GM12878 (cell line): ENCODE measurements around the gene BCL2. TPM values are rescaled to one million over a fixed set of nuclear protein-coding genes. Genes with fewer than 3 reads are reported as not detected.

ENCODE experiments used
- ATAC-seq: fragments of 200-7000 bp; cut with Tn5 transposase; 3 replicates; pipeline ENCODE4 v1.9.1; 2020; ENCODE audit warnings: mild to moderate bottlenecking, moderate library complexity
- BruUV-seq: library from RNA; stranded (reverse); fragments of 400-500 nt; replicated peaks from 2 replicates; lab custom pipeline; 2021; lab: Mats Ljungman, UMichigan
- CTCF ChIA-PET: fragments of 300-600 bp; sonication (Branson Sonifier 250); formaldehyde crosslinking; extraction: SDS; loops from one replicate; lab custom pipeline; 2021; ENCODE audit warnings: inconsistent platforms; lab: Yijun Ruan, JAX
- POLR2A ChIA-PET: fragments of 350-600 bp; formaldehyde crosslinking; extraction: SDS; loops from one replicate; lab custom pipeline; 2021; ENCODE audit warnings: inconsistent platforms; lab: Charles Lee
- RAD21 ChIA-PET: fragments of 300-600 bp; sonication (Branson Sonifier 250); formaldehyde crosslinking; loops from one replicate; lab custom pipeline; 2023; ENCODE audit warnings: antibody characterized with exemption; ENCODE audit not compliant: unreplicated experiment; lab: Charles Lee
- SMC1A ChIA-PET: fragments of 300-600 bp; sonication (Branson Sonifier 250); formaldehyde crosslinking; loops from one replicate; lab custom pipeline; 2023; ENCODE audit not compliant: unreplicated experiment, uncharacterized antibody; lab: Charles Lee
- DNase-seq: peaks from one replicate; pipeline ENCODE4 v3.0.0-alpha.2; 2011; ENCODE audit warnings: low read depth, low spot score
- FAIRE-seq: peaks from 3 replicates; lab custom pipeline; 2011; peaks lifted over from hg19 to GRCh38; lab: Jason Lieb, UNC
- H2AFZ ChIP-seq: 2 replicates; pipeline ENCODE4 v1.6.0; 2011; ENCODE audit warnings: low read depth, low read length, control low read depth; ENCODE audit not compliant: control insufficient read depth
- H3K27ac ChIP-seq: 2 replicates; pipeline ENCODE4 v1.5.1; 2011; ENCODE audit warnings: control low read depth; ENCODE audit not compliant: control insufficient read depth, insufficient read depth
- H3K27me3 ChIP-seq, 2 experiments: replicated peaks in 1 of 2; 2 replicates each; pipeline versions ENCODE4 v1.6.0 to v1.6.1; 2011; ENCODE audit warnings: low read length in 1 of 2; ENCODE audit not compliant: control insufficient read depth in 2 of 2, insufficient read depth in 2 of 2
- H3K36me3 ChIP-seq, 2 experiments: 2 replicates each; pipeline ENCODE4 v1.5.1; 2011; ENCODE audit warnings: low read length in 1 of 2; ENCODE audit not compliant: control insufficient read depth in 2 of 2, insufficient read depth in 2 of 2
- H3K4me1 ChIP-seq: 2 replicates; pipeline ENCODE4 v1.6.1; 2011; ENCODE audit warnings: mild to moderate bottlenecking, low read length, moderate library complexity, mixed read lengths; ENCODE audit not compliant: control insufficient read depth, insufficient read depth
- H3K4me2 ChIP-seq: 2 replicates; pipeline ENCODE4 v1.6.0; 2011; ENCODE audit warnings: control low read depth; ENCODE audit not compliant: control insufficient read depth, insufficient read depth
- H3K4me3 ChIP-seq: fragments of 200-600 bp; sonication (generic); 2 replicates; pipeline ENCODE4 v1.5.1; 2016
- H3K79me2 ChIP-seq: 2 replicates; pipeline ENCODE4 v1.6.0; 2011; ENCODE audit warnings: low read length; ENCODE audit not compliant: control insufficient read depth, insufficient read depth
- H3K9ac ChIP-seq: 2 replicates; pipeline ENCODE4 v1.8.0; 2011; ENCODE audit warnings: low read length, control low read depth, mixed read lengths; ENCODE audit not compliant: control insufficient read depth, insufficient read depth
- H3K9me3 ChIP-seq: replicated peaks from 3 replicates; pipeline ENCODE4 v1.5.1; 2011; ENCODE audit warnings: mild to moderate bottlenecking, low read length; ENCODE audit not compliant: control insufficient read depth, insufficient read depth
- H4K20me1 ChIP-seq: 2 replicates; pipeline ENCODE4 v1.6.0; 2011; ENCODE audit not compliant: control insufficient read depth, insufficient read depth
- ATF7 ChIP-seq: fragments of 450-650 bp; IDR thresholded peaks from 2 replicates; pipeline ENCODE4 v1.6.1; 2016; ENCODE audit warnings: low read depth, mild to moderate bottlenecking
- CHD2 ChIP-seq: IDR thresholded peaks from 2 replicates; pipeline ENCODE4 v1.6.1; 2011; ENCODE audit warnings: low read depth, low read length, improper control_type of control experiment, borderline replicate concordance
- HDAC2 ChIP-seq: fragments of 200-600 bp; sonication (generic); IDR thresholded peaks from 2 replicates; pipeline ENCODE4 v1.6.1; 2017
- MTA2 ChIP-seq: fragments of 450-650 bp; IDR thresholded peaks from 2 replicates; pipeline ENCODE4 v1.6.1; 2016; ENCODE audit warnings: low read depth, mild to moderate bottlenecking, moderate library complexity
- NR2F1 ChIP-seq: fragments of 450-650 bp; conservative IDR thresholded peaks from 2 replicates; pipeline ENCODE4 v1.6.1; 2017; ENCODE audit warnings: mild to moderate bottlenecking
- RCOR1 ChIP-seq: conservative IDR thresholded peaks from 2 replicates; pipeline ENCODE4 v1.6.1; 2012; ENCODE audit warnings: low read depth, low read length, improper control_type of control experiment
- ZNF24 ChIP-seq: fragments of 450-650 bp; IDR thresholded peaks from 2 replicates; pipeline ENCODE4 v1.6.1; 2017; ENCODE audit warnings: antibody characterized with exemption, mild to moderate bottlenecking
- ZNF274 ChIP-seq: IDR thresholded peaks from one replicate; pipeline ENCODE4 v1.8.0; 2011; ENCODE audit not compliant: insufficient read length, insufficient read depth
- ZSCAN29 ChIP-seq: fragments of 450-650 bp; IDR thresholded peaks from 2 replicates; pipeline ENCODE4 v1.6.1; 2017; ENCODE audit warnings: mild to moderate bottlenecking, moderate library complexity
- ZZZ3 ChIP-seq: IDR thresholded peaks from 2 replicates; pipeline ENCODE4 v1.6.1; 2011; ENCODE audit warnings: low read depth; ENCODE audit not compliant: control insufficient read depth, insufficient read length
- WGBS: methylation state at CpG from one replicate; pipeline ENCODE4 v1.1.6; 2016; ENCODE audit warnings: low lambda C conversion rate; ENCODE audit not compliant: insufficient replicate concordance, insufficient coverage; ENCODE audit errors: missing lambda C conversion rate; 5-methylcytosine and 5-hydroxymethylcytosine counted together
- in situ Hi-C: fragments of 300-500 bp; cut with MboI; formaldehyde crosslinking; loops from 9 replicates; pipeline ENCODE4 v1.14.3; 2018; ENCODE audit warnings: mixed read lengths
- intact Hi-C: fragments of 100-400 bp; cut with micrococcal nuclease; formaldehyde crosslinking; loops from one replicate; pipeline ENCODE4 v1.14.2; 2022; ENCODE audit not compliant: unreplicated experiment
- polyA plus RNA-seq, 11 experiments: library from polyadenylated mRNA; depleted of rRNA in 4 of 11; unstranded in 6 of 11; stranded (reverse) in 5 of 11; fragments of >200 nt; fragmentation: Nextera tagmentation in 4 of 11; fragmentation: Illumina TruSeq in 1 of 11; extraction: Ambion mirVana in 4 of 11; extraction: Trizol in 1 of 11; gene quantifications; 1 replicate in 1 of 11; 2 replicates in 10 of 11; pipeline versions ENCODE4 v1.2.1 to v1.2.3, GENCODE V29; 2011 to 2016; ENCODE audit warnings: inconsistent platforms in 2 of 11, missing spikeins in 2 of 11, low read depth in 1 of 11
- total RNA-seq, 4 experiments: library from RNA; depleted of rRNA in 3 of 4; stranded (reverse); fragments of >200 nt in 3 of 4; fragmentation: Illumina TruSeq in 1 of 4; extraction: Trizol in 1 of 4; gene quantifications; 2 replicates each; pipeline versions ENCODE4 v1.2.1 to v1.2.3, GENCODE V29; 2013 to 2021
- TF ChIP-seq, protein P1 (sequence below): fragments of 450-650 bp; IDR thresholded peaks from 2 replicates; pipeline ENCODE4 v1.6.1; 2016; ENCODE audit warnings: mild to moderate bottlenecking
- TF ChIP-seq, protein P2 (sequence below): IDR thresholded peaks from 2 replicates; pipeline ENCODE4 v1.6.1; 2011; ENCODE audit warnings: borderline replicate concordance, low read depth, mild to moderate bottlenecking, moderate library complexity, low read length; ENCODE audit not compliant: insufficient read depth, poor library complexity, severe bottlenecking
- TF ChIP-seq, protein P3 (sequence below): fragments of 450-650 bp; formaldehyde crosslinking; IDR thresholded peaks from 2 replicates; pipeline ENCODE4 v1.4.0; 2020; ENCODE audit warnings: mild to moderate bottlenecking, moderate library complexity
- TF ChIP-seq, protein P4 (sequence below): IDR thresholded peaks from 2 replicates; pipeline ENCODE4 v1.6.1; 2011; ENCODE audit warnings: mild to moderate bottlenecking, low read depth, low read length, moderate library complexity; ENCODE audit not compliant: insufficient replicate concordance

The BCL2 gene
- total and polyA plus RNA-seq, 10 of the 15 experiments (the other 5 are each of a cell fraction or from before 2014, with no cell fraction given): 4.1 to 47.8 (median 19.3) TPM

DNA sequence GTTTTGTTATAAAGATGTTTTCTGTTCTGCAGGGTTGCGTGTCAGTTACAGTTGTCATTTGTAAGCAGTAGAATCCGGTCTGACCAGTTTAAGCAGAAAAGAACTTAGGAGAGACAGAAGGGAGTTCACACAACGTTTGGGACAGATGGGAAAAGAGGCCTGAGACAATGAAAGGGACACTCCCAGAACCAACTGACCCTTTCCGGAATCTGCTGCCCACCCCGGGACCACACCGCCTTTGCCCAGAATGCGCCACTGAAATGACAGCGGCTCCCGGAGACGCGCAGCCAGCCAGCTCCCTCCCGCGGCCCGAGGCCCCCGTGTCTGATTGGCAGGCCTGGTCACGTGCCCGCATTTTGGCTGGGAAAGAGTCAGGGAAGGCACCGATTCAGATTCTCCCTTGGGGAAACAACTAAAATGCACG lies 244.6 kb downstream of the BCL2 start (continued):
- TF ChIP-seq, protein P1, sequence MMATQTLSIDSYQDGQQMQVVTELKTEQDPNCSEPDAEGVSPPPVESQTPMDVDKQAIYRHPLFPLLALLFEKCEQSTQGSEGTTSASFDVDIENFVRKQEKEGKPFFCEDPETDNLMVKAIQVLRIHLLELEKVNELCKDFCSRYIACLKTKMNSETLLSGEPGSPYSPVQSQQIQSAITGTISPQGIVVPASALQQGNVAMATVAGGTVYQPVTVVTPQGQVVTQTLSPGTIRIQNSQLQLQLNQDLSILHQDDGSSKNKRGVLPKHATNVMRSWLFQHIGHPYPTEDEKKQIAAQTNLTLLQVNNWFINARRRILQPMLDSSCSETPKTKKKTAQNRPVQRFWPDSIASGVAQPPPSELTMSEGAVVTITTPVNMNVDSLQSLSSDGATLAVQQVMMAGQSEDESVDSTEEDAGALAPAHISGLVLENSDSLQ: peak; percentile 87

DNA sequence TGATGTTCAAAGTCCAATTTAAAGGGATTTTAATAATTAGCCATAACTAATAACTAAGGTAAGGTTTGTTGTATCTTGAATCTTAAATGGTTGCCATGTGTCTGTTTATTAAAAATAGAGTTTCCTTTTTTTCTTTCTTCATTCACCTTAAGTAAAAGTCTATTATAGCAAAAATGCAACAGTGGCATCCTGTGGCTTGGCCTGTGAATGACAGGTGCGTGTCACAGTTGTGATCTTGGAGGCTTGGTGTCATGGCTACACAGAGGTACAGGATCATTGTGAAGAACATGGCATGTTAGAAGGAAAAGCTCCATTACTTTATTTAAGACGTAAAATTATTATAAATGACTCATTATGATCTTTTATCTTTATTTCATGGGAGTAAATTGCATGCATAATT lies 246.1 kb downstream of the BCL2 start:
- peak; percentile 90 for FAIRE-seq
- RAD21 ChIA-PET: interaction anchor here (0.6 to 2.6 kb wide), 11 partner anchors 12 to 294 kb away, joined by 3 to 26 read pairs (median 5); no protein-coding TSS in a partner anchor
- Histone ChIP-seq H3K36me3 (no peaks in the 10 kb centered on the region), H3K27ac (no peak overlapping the region), H3K9me3 (peaks cover 3% of the 10 kb centered on the region; the same call in 2 of the 3 replicates), H3K79me2 (no peaks in the 10 kb centered on the region), H4K20me1 (no peaks in the 10 kb centered on the region), H3K4me3 (no peak overlapping the region), H3K4me1 (peaks cover 9% of the 10 kb centered on the region), H3K4me2 (no peak overlapping the region), H3K27me3 (no peaks in the 10 kb centered on the region), H3K9ac (no peak overlapping the region), H2AFZ (no peak overlapping the region)
- SMC1A ChIA-PET: interaction anchor here (0.7 to 2.9 kb wide), 20 partner anchors 10 to 365 kb away, joined by 3 to 28 read pairs (median 4); no protein-coding TSS in a partner anchor
- in situ Hi-C loops (no loop called here), intact Hi-C loops (loop anchor here (1.0 to 10.0 kb wide), 2 partner anchors 57 to 359 kb away; partner anchors contain the start of gene PHLPP1)
- DNase-seq: no peak
- no TSS peak for BruUV-seq
- CTCF ChIA-PET: interaction anchor here (0.7 to 5.0 kb wide), 26 partner anchors 9 to 366 kb away, joined by 3 to 72 read pairs (median 4); no protein-coding TSS in a partner anchor
- 4% methylated on average over 2 of the region's 2 CpGs for WGBS
- ATAC-seq: peak; percentile 70
- POLR2A ChIA-PET: interaction anchor here (0.8 to 1.1 kb wide), 2 partner anchors 15 to 57 kb away, joined by 3 to 4 read pairs; no protein-coding TSS in a partner anchor
- TF ChIP-seq ZNF274 (no peak), NR2F1 (no peak), CHD2 (no peak), HDAC2 (no peak), ATF7 (no peak), ZNF24 (no peak), RCOR1 (no peak), ZZZ3 (no peak), ZSCAN29 (no peak), MTA2 (no peak)
- TF ChIP-seq, protein P2, sequence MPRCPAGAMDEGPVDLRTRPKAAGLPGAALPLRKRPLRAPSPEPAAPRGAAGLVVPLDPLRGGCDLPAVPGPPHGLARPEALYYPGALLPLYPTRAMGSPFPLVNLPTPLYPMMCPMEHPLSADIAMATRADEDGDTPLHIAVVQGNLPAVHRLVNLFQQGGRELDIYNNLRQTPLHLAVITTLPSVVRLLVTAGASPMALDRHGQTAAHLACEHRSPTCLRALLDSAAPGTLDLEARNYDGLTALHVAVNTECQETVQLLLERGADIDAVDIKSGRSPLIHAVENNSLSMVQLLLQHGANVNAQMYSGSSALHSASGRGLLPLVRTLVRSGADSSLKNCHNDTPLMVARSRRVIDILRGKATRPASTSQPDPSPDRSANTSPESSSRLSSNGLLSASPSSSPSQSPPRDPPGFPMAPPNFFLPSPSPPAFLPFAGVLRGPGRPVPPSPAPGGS: no peak
- TF ChIP-seq, protein P3, sequence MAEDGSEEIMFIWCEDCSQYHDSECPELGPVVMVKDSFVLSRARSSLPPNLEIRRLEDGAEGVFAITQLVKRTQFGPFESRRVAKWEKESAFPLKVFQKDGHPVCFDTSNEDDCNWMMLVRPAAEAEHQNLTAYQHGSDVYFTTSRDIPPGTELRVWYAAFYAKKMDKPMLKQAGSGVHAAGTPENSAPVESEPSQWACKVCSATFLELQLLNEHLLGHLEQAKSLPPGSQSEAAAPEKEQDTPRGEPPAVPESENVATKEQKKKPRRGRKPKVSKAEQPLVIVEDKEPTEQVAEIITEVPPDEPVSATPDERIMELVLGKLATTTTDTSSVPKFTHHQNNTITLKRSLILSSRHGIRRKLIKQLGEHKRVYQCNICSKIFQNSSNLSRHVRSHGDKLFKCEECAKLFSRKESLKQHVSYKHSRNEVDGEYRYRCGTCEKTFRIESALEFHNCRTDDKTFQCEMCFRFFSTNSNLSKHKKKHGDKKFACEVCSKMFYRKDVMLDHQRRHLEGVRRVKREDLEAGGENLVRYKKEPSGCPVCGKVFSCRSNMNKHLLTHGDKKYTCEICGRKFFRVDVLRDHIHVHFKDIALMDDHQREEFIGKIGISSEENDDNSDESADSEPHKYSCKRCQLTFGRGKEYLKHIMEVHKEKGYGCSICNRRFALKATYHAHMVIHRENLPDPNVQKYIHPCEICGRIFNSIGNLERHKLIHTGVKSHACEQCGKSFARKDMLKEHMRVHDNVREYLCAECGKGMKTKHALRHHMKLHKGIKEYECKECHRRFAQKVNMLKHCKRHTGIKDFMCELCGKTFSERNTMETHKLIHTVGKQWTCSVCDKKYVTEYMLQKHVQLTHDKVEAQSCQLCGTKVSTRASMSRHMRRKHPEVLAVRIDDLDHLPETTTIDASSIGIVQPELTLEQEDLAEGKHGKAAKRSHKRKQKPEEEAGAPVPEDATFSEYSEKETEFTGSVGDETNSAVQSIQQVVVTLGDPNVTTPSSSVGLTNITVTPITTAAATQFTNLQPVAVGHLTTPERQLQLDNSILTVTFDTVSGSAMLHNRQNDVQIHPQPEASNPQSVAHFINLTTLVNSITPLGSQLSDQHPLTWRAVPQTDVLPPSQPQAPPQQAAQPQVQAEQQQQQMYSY (CRISPR knock-in tag): no peak
- TF ChIP-seq, protein P4, sequence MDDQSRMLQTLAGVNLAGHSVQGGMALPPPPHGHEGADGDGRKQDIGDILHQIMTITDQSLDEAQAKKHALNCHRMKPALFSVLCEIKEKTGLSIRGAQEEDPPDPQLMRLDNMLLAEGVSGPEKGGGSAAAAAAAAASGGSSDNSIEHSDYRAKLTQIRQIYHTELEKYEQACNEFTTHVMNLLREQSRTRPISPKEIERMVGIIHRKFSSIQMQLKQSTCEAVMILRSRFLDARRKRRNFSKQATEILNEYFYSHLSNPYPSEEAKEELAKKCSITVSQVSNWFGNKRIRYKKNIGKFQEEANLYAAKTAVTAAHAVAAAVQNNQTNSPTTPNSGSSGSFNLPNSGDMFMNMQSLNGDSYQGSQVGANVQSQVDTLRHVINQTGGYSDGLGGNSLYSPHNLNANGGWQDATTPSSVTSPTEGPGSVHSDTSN: peak; percentile 49
